ENCODE data around the gene HLA-DPA1.

- TF ChIP-seq, protein P1, sequence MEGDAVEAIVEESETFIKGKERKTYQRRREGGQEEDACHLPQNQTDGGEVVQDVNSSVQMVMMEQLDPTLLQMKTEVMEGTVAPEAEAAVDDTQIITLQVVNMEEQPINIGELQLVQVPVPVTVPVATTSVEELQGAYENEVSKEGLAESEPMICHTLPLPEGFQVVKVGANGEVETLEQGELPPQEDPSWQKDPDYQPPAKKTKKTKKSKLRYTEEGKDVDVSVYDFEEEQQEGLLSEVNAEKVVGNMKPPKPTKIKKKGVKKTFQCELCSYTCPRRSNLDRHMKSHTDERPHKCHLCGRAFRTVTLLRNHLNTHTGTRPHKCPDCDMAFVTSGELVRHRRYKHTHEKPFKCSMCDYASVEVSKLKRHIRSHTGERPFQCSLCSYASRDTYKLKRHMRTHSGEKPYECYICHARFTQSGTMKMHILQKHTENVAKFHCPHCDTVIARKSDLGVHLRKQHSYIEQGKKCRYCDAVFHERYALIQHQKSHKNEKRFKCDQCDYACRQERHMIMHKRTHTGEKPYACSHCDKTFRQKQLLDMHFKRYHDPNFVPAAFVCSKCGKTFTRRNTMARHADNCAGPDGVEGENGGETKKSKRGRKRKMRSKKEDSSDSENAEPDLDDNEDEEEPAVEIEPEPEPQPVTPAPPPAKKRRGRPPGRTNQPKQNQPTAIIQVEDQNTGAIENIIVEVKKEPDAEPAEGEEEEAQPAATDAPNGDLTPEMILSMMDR (IDR thresholded peaks at IDR 0.05), result no peak
- TF ChIP-seq POLR2A (IDR thresholded peaks at IDR 0.05), result no peak
These were observed 15.6 kb upstream of the HLA-DPA1 start for GRCh38 chr6:33088931-33089620.
